ENCODE data around the gene ANXA10. TPM values are rescaled to one million over a fixed set of nuclear protein-coding genes. Genes with fewer than 3 reads are reported as not detected.
"Not testable (repeated sequence)": the region's sequence is repeated elsewhere in the genome, so short reads cannot be mapped to it uniquely, and the experiment has no call there.

ANXA10 gene
- total RNA-seq, 1 donor from 2014 or later, result not detected

- DNase-seq (no peak), ATAC-seq (no peak)
- intact Hi-C loops (cut with micrococcal nuclease), result no loop called here
Measured at GRCh38 chr4:168203233-168203911, 111.0 kb downstream of the ANXA10 start.

- DNase-seq (no peak), ATAC-seq (no peak)
- intact Hi-C loops (cut with micrococcal nuclease), result no loop called here
Measured at GRCh38 chr4:168208957-168209614, 116.7 kb downstream of the ANXA10 start.

- ATAC-seq (no peak), DNase-seq (no peak)
- intact Hi-C loops (cut with micrococcal nuclease), result no loop called here
Measured at GRCh38 chr4:168212656-168213055, 120.3 kb downstream of the ANXA10 start.

DNA sequence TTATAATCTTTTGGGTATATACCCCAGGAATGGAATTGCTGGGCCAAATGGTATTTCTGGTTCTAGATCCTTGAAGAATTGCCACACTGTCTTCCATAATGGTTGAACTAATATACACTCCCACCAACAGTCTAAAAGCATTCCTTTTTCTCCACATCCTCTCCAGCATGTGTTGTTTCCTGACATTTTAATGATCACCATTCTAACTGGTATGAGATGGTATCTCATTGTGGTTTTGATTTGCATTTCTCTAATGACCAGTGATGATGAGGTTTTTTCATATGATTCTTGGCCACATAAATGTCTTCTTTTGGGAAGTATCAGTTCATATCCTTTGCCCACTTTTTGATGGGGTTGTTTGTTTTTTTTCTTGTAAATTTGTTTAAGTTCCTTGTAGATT, 121.2 kb downstream of the ANXA10 start:
- ATAC-seq; intact Hi-C loops (cut with micrococcal nuclease); DNase-seq: not testable (repeated sequence)

- intact Hi-C loops (cut with micrococcal nuclease), result no loop called here
- ATAC-seq (no peak), DNase-seq (no peak)
Measured at GRCh38 chr4:168218645-168219044, 126.3 kb downstream of the ANXA10 start.

GRCh38 chr4:168220893-168221292, 128.6 kb downstream of the ANXA10 start:
- ATAC-seq (no peak), DNase-seq (no peak)
- intact Hi-C loops (cut with micrococcal nuclease), result no loop called here

DNA sequence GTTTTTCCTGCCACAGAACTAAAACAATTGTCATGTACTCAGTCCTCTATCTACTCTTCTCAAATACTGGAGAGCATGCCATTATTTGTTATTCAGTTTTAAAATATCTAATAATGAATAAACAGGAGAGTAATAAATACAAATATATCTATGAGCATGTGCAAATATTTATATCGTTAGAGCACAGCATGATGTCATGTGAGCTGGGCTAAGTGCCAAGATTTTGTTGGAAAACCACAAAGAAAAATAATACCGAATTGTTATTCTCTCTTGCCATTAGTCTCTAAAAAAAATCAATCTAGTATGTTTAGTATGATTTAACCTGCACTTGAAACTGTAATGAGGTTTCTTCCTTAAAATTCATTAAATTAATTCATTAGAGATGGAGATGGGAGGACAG, 129.0 kb downstream of the ANXA10 start:
- no peak for ATAC-seq
- intact Hi-C loops (cut with micrococcal nuclease), result no loop called here

More for the DNA sequence above, 129.0 kb downstream of the ANXA10 start:
- no peak for DNase-seq

Other genes with a start within 250 kb of the ANXA10 start
- 5.6 TPM for gene DDX60, start 226.2 kb downstream of the ANXA10 start, total RNA-seq